Measurements from ENCODE around the gene VAPB. TPM values are rescaled to one million over a fixed set of nuclear protein-coding genes. Genes with fewer than 3 reads are reported as not detected.
A peak's percentile ranks its signal among the peaks of the same experiment; 100 is the strongest.

The VAPB gene
- polyA plus RNA-seq, 3 donors = 8.5 to 14.3 (median 10.1) TPM

GRCh38 chr20:58389324-58389967, 417 bp downstream of the VAPB start:
- peak overlapping the region; percentile 75 to 89 (median 77) for H3K4me3 ChIP-seq (replicated peaks in 1 of 3; ENCODE audit: low read depth in 2 of 3, low read length in 3 of 3)
- TF ChIP-seq CTCF (IDR thresholded peaks at IDR 0.05) = no peak
- peaks cover 54% of the 10 kb centered on the region for H3K79me2 ChIP-seq (ENCODE audit: insufficient read depth, low read length)
- H3K36me3 Mint-ChIP-seq = peaks cover 11 to 24% of the 10 kb centered on the region in 2 donors
- peak overlapping the region; percentile 67 for H3K4me2 ChIP-seq (replicated peaks; ENCODE audit: extremely low read depth, low read length, poor library complexity, severe bottlenecking)
- peaks cover 0 to 3% (median 0%) of the 10 kb centered on the region in 7 donors for H3K9me3 Mint-ChIP-seq
- peaks cover 39% of the 10 kb centered on the region for H3K4me1 Mint-ChIP-seq
- H3K27me3 ChIP-seq (ENCODE audit: control insufficient read depth in 2 of 2, insufficient read depth in 2 of 2, low read length in 2 of 2) = peaks cover 0 to 2% of the 10 kb centered on the region in 2 donors
- H2AFZ ChIP-seq (ENCODE audit: insufficient read depth, low read depth, low read length, poor library complexity, severe bottlenecking) = peak overlapping the region; percentile 79
- DNase-seq = peak; percentile 20 to 56 (median 34)
- peaks cover 0 to 19% of the 10 kb centered on the region in 2 donors for H3K36me3 ChIP-seq (replicated peaks in 1 of 2; ENCODE audit: control insufficient read depth in 1 of 2, insufficient read depth in 2 of 2, low read length in 2 of 2)
- H3K27ac Mint-ChIP-seq = peak overlapping the region; percentile 94 to 98 (median 97)
- peak overlapping the region; percentile 99 for H3K9ac ChIP-seq (ENCODE audit: insufficient read depth, low read length, poor library complexity, severe bottlenecking)
- H3K27me3 Mint-ChIP-seq (ENCODE audit: low read depth in 3 of 3) = peaks cover 2 to 17% (median 4%) of the 10 kb centered on the region in 3 donors
- peak overlapping the region; percentile 82 to 99 for H3K27ac ChIP-seq (ENCODE audit: low read depth in 1 of 2, low read length in 2 of 2)
- peaks cover 23% of the 10 kb centered on the region for H4K20me1 ChIP-seq (ENCODE audit: insufficient read depth, low read length)
- H3K4me3 Mint-ChIP-seq = peak overlapping the region; percentile 89 to 95
- under 1% methylated on average over 52 of the region's 56 CpGs for WGBS (ENCODE audit: insufficient coverage)
- peaks cover 18 to 28% of the 10 kb centered on the region in 2 donors for H3K4me1 ChIP-seq (ENCODE audit: control insufficient read depth in 1 of 2, insufficient read depth in 2 of 2, low read length in 2 of 2)
- no peaks in the 10 kb centered on the region for H3K9me3 ChIP-seq (replicated peaks in 1 of 2; ENCODE audit: control insufficient read depth in 1 of 2, insufficient read depth in 1 of 2, low read length in 2 of 2)
- intact Hi-C loops (cut with micrococcal nuclease) = loop anchor here (1.0 to 5.0 kb wide), 2 partner anchors 80 to 263 kb away; partner anchors contain the start of genes STX16 (in 2 of the 2) and RAB22A (in 1 of the 2)

DNA sequence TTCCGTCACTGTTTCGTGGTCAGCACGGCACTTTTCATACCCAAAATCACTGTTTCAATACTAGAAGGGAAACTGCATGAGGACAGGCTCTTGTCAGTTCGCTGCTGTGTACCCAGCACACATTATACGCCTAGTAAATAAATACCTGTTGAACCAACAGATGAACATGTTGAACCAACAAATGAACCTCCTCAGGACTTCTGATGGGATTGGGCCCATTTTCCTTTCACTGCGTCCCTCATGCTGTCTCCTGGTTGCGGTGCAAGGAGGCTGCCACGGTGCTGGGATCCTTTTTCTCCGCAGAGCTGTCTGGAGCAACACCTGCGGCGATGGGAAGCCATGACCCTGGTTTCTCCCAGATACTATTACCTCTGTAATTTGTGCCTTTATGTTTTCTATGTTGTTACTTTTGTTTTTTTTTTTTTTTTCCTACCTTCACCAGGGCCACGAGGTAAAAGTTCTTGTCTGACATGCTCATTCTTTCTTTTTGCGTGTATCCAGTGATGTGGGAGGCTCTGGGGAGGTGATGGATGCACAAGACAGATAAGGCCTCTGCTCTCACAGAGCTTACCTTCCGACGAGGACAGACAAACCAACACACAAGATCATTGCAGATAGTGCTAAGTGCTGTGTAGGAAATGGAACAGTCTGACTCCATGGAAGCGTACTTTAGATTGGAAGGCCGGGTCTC, 1.1 kb downstream of the VAPB start:
- H4K20me1 ChIP-seq (ENCODE audit: insufficient read depth, low read length) = peaks cover 29% of the 10 kb centered on the region
- peaks cover 39% of the 10 kb centered on the region for H3K4me1 Mint-ChIP-seq
- no peaks in the 10 kb centered on the region for H3K9me3 ChIP-seq (replicated peaks in 1 of 2; ENCODE audit: control insufficient read depth in 1 of 2, insufficient read depth in 1 of 2, low read length in 2 of 2)
- H3K4me3 ChIP-seq (replicated peaks in 1 of 3; ENCODE audit: low read depth in 2 of 3, low read length in 3 of 3) = peak overlapping the region; percentile 75 to 89 (median 77)
- peaks cover 0 to 2% of the 10 kb centered on the region in 2 donors for H3K27me3 ChIP-seq (ENCODE audit: control insufficient read depth in 2 of 2, insufficient read depth in 2 of 2, low read length in 2 of 2)
- H3K9ac ChIP-seq (ENCODE audit: insufficient read depth, low read length, poor library complexity, severe bottlenecking) = peak overlapping the region; percentile 99
- H3K9me3 Mint-ChIP-seq = peaks cover 0 to 3% (median 0%) of the 10 kb centered on the region in 7 donors
- peak overlapping the region; percentile 67 for H3K4me2 ChIP-seq (replicated peaks; ENCODE audit: extremely low read depth, low read length, poor library complexity, severe bottlenecking)
- H3K27me3 Mint-ChIP-seq (ENCODE audit: low read depth in 3 of 3) = peaks cover 2 to 11% (median 4%) of the 10 kb centered on the region in 3 donors
- H3K4me3 Mint-ChIP-seq = peak overlapping the region; percentile 89 to 95
- WGBS (ENCODE audit: insufficient coverage) = 70% methylated on average over 7 of the region's 17 CpGs
- peaks cover 11 to 24% of the 10 kb centered on the region in 2 donors for H3K36me3 Mint-ChIP-seq
- H3K79me2 ChIP-seq (ENCODE audit: insufficient read depth, low read length) = peaks cover 60% of the 10 kb centered on the region
- H2AFZ ChIP-seq (ENCODE audit: insufficient read depth, low read depth, low read length, poor library complexity, severe bottlenecking) = peak overlapping the region; percentile 79
- peaks cover 0 to 20% of the 10 kb centered on the region in 2 donors for H3K36me3 ChIP-seq (replicated peaks in 1 of 2; ENCODE audit: control insufficient read depth in 1 of 2, insufficient read depth in 2 of 2, low read length in 2 of 2)
- intact Hi-C loops (cut with micrococcal nuclease) = loop anchor here (1.0 to 5.0 kb wide), 3 partner anchors 81 to 262 kb away; partner anchors contain the start of genes RAB22A (in 2 of the 2) and STX16 (in 2 of the 2)
- peak overlapping the region; percentile 82 to 99 for H3K27ac ChIP-seq (ENCODE audit: low read depth in 1 of 2, low read length in 2 of 2)
- peak overlapping the region; percentile 94 to 98 (median 95) for H3K27ac Mint-ChIP-seq
- DNase-seq = no peak
- TF ChIP-seq CTCF (IDR thresholded peaks at IDR 0.05) = no peak
- peaks cover 18 to 28% of the 10 kb centered on the region in 2 donors for H3K4me1 ChIP-seq (ENCODE audit: control insufficient read depth in 1 of 2, insufficient read depth in 2 of 2, low read length in 2 of 2)

All from CD14-positive monocyte (primary cell).